HepG2 (cell line): Measurements from ENCODE around the gene RRAS. TPM values are rescaled to one million over a fixed set of nuclear protein-coding genes. Genes with fewer than 3 reads are reported as not detected.
A peak's percentile ranks its signal among the peaks of the same experiment; 100 is the strongest.

ENCODE experiments used
- BCL3 ChIP-seq: sonication (generic); formaldehyde crosslinking; IDR thresholded peaks from 2 replicates; pipeline ENCODE4 v1.5.1; 2020; ENCODE audit warnings: mild to moderate bottlenecking, missing genetic modification reagents, moderate library complexity
- ELF1 ChIP-seq: sonication (generic); formaldehyde crosslinking; IDR thresholded peaks from 2 replicates; pipeline ENCODE4 v1.4.0; 2020; ENCODE audit warnings: missing genetic modification reagents
- EP300 ChIP-seq, 3 experiments: sonication (generic) in 1 of 3; formaldehyde crosslinking in 1 of 3; IDR thresholded peaks; 2 replicates each; pipeline versions ENCODE4 v1.5.1 to v1.6.1; 2011 to 2020; ENCODE audit warnings: low read depth in 2 of 3, low read length in 2 of 3, borderline replicate concordance in 1 of 3, improper control_type of control experiment in 1 of 3, mild to moderate bottlenecking in 1 of 3, missing genetic modification reagents in 1 of 3, moderate library complexity in 1 of 3
- FOXK2 ChIP-seq: fragments of 450-650 bp; IDR thresholded peaks from 2 replicates; pipeline ENCODE4 v1.6.1; 2016
- GABPA ChIP-seq, 2 experiments: IDR thresholded peaks; 2 replicates each; pipeline ENCODE4 v1.6.1; 2011 to 2016; ENCODE audit warnings: low read depth in 2 of 2, low read length in 1 of 2, missing biosample characterization in 1 of 2, missing genetic modification characterization in 1 of 2
- MED13 ChIP-seq: sonication (generic); formaldehyde crosslinking; IDR thresholded peaks from 2 replicates; pipeline ENCODE4 v1.5.0; 2020; ENCODE audit warnings: missing genetic modification reagents
- REPIN1 ChIP-seq: sonication (generic); formaldehyde crosslinking; IDR thresholded peaks from 2 replicates; pipeline ENCODE4 v1.8.0; 2022; ENCODE audit warnings: missing genetic modification reagents, low read depth, mild to moderate bottlenecking, borderline replicate concordance
- RFX5 ChIP-seq: IDR thresholded peaks from 2 replicates; pipeline ENCODE4 v1.6.1; 2011; ENCODE audit warnings: low read depth, low read length, improper control_type of control experiment
- SALL1 ChIP-seq: sonication (generic); formaldehyde crosslinking; IDR thresholded peaks from 2 replicates; pipeline ENCODE4 v1.8.0; 2022; ENCODE audit warnings: mild to moderate bottlenecking, missing genetic modification reagents
- ZNF354B ChIP-seq: sonication (generic); formaldehyde crosslinking; IDR thresholded peaks from 2 replicates; pipeline ENCODE4 v1.8.0; 2022; ENCODE audit warnings: mild to moderate bottlenecking, missing genetic modification reagents
- ZNF451 ChIP-seq: sonication (generic); formaldehyde crosslinking; IDR thresholded peaks from 2 replicates; pipeline ENCODE4 v1.5.0; 2020; ENCODE audit warnings: mild to moderate bottlenecking, missing genetic modification reagents
- ZNF558 ChIP-seq: sonication (generic); formaldehyde crosslinking; IDR thresholded peaks from 2 replicates; pipeline ENCODE4 v1.9.0; 2022; ENCODE audit warnings: mild to moderate bottlenecking, missing genetic modification reagents, borderline replicate concordance
- ZNF629 ChIP-seq: sonication (generic); formaldehyde crosslinking; conservative IDR thresholded peaks from 2 replicates; pipeline ENCODE4 v1.5.0; 2020; ENCODE audit warnings: missing genetic modification reagents
- ZNF724P ChIP-seq: sonication (generic); formaldehyde crosslinking; IDR thresholded peaks from 2 replicates; pipeline ENCODE4 v1.8.0; 2022; ENCODE audit warnings: missing genetic modification reagents, borderline replicate concordance
- polyA plus RNA-seq, 8 experiments: library from polyadenylated mRNA; depleted of rRNA in 3 of 8; stranded (reverse) in 7 of 8; unstranded in 1 of 8; fragments of >200 nt; fragmentation: Illumina TruSeq in 4 of 8; extraction: Trizol in 4 of 8; gene quantifications; 2 replicates each; pipeline versions ENCODE4 v1.2.1 to v1.2.3, GENCODE V29; 2011 to 2016; ENCODE audit warnings: low read depth in 4 of 8, missing spikeins in 1 of 8, mixed read lengths in 1 of 8; ENCODE audit not compliant: insufficient read depth in 1 of 8
- total RNA-seq, 5 experiments: library from RNA; depleted of rRNA; stranded (reverse); fragments of >200 nt; fragmentation: Illumina TruSeq; extraction: Trizol; gene quantifications; 2 replicates each; pipeline ENCODE4 v1.2.3, GENCODE V29; 2016; ENCODE audit warnings: low read depth in 1 of 5
- TF ChIP-seq, protein P1 (sequence below): sonication (generic); formaldehyde crosslinking; conservative IDR thresholded peaks from 2 replicates; pipeline ENCODE4 v1.4.0; 2020; ENCODE audit warnings: mild to moderate bottlenecking, missing genetic modification reagents, moderate library complexity
- TF ChIP-seq, protein P2 (sequence below): sonication (generic); formaldehyde crosslinking; IDR thresholded peaks from 2 replicates; pipeline ENCODE4 v1.4.0; 2020; ENCODE audit warnings: missing genetic modification reagents, low read depth, mild to moderate bottlenecking, borderline replicate concordance
- TF ChIP-seq, protein P3 (sequence below): sonication (generic); formaldehyde crosslinking; IDR thresholded peaks from 2 replicates; pipeline ENCODE4 v1.8.0; 2022; ENCODE audit warnings: mild to moderate bottlenecking, missing genetic modification reagents, moderate library complexity
- TF ChIP-seq, protein P4 (sequence below): sonication (generic); formaldehyde crosslinking; IDR thresholded peaks from 2 replicates; pipeline ENCODE4 v1.5.1; 2020; ENCODE audit warnings: missing genetic modification reagents, mild to moderate bottlenecking, borderline replicate concordance
- TF ChIP-seq, protein P5 (sequence below): sonication (generic); formaldehyde crosslinking; IDR thresholded peaks from 2 replicates; pipeline ENCODE4 v1.4.0; 2020; ENCODE audit warnings: missing genetic modification reagents

RRAS gene
- total and polyA plus RNA-seq, 2 of the 13 experiments (the other 11 are each of a cell fraction or from before 2014, with no cell fraction given) = 1.5 to 12.0 TPM

DNA sequence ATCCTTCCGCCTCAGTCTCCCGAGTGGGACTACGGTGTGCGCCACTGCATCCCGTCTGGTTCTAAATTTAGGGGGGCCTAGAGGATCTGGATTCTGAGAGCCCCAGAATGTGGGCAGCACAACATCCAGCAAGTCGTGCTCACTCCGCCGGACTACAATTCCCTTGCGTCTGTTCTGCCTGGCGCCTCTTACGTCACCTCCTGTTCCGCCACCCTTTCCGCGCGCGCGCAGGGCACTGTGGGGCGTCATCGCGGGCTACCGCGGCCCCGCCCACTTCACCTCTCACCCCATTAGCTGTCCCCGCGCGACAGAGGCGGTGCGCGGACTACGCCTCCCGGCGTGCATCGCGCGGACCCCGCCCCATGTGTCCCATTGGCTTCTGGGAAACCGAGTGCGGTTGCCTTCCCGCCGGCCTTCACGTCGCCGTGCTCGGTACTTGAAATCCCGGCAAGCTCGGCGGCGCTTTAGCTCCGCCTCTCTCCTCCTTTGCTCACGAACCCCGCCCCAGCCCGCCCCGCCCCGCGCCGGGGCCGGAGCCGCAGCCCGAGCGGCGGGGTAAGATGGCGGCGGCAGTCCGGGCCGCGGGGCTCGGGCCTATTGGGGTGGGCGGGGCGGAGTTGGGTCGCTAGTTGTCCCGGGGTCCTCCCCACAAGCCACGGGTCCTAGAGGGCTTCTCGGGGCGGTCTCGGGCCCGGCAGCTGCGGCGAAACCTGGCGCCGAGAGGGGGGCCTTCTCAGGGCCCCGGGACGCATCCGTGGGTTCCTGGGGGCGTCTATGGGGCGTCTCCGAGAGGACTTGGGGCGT is 1.9 kb upstream of the RRAS start, which contains the start of gene SCAF1 (continued):
- TF ChIP-seq, protein P1, sequence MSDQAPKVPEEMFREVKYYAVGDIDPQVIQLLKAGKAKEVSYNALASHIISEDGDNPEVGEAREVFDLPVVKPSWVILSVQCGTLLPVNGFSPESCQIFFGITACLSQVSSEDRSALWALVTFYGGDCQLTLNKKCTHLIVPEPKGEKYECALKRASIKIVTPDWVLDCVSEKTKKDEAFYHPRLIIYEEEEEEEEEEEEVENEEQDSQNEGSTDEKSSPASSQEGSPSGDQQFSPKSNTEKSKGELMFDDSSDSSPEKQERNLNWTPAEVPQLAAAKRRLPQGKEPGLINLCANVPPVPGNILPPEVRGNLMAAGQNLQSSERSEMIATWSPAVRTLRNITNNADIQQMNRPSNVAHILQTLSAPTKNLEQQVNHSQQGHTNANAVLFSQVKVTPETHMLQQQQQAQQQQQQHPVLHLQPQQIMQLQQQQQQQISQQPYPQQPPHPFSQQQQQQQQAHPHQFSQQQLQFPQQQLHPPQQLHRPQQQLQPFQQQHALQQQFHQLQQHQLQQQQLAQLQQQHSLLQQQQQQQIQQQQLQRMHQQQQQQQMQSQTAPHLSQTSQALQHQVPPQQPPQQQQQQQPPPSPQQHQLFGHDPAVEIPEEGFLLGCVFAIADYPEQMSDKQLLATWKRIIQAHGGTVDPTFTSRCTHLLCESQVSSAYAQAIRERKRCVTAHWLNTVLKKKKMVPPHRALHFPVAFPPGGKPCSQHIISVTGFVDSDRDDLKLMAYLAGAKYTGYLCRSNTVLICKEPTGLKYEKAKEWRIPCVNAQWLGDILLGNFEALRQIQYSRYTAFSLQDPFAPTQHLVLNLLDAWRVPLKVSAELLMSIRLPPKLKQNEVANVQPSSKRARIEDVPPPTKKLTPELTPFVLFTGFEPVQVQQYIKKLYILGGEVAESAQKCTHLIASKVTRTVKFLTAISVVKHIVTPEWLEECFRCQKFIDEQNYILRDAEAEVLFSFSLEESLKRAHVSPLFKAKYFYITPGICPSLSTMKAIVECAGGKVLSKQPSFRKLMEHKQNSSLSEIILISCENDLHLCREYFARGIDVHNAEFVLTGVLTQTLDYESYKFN (CRISPR knock-in tag) = peak; percentile 54
- TF ChIP-seq FOXK2 (peak; percentile 49; the same call in 1 of the 2 replicates), ZNF451 (no peak), RFX5 (peak; percentile 68), ZNF724P (CRISPR knock-in tag) (no peak), ZNF629 (no peak), GABPA (IDR thresholded peaks at IDR 0.05; ENCODE audit: low read depth, low read length) (peak; percentile 96), GABPA (CRISPR knock-in tag; IDR thresholded peaks at IDR 0.05; ENCODE audit: low read depth) (peak; percentile 96), ELF1 (CRISPR knock-in tag) (peak; percentile 85), ZNF354B (no peak), SALL1 (CRISPR knock-in tag) (peak; percentile 64; the same call in 1 of the 2 replicates), ZNF558 (CRISPR knock-in tag) (no peak), BCL3 (peak; percentile 97), REPIN1 (CRISPR knock-in tag) (0 out of 2 replicates have a peak, but pooled peaks have one; percentile 56), MED13 (CRISPR knock-in tag) (no peak), EP300 (IDR thresholded peaks at IDR 0.05; ENCODE audit: low read depth in 2 of 2, low read length in 2 of 2) (peak in 1 of 2 experiments; percentile 67; a peak in 1 of 4 replicates), EP300 (CRISPR knock-in tag; IDR thresholded peaks at IDR 0.05; ENCODE audit: borderline replicate concordance) (no peak; the same call in 1 of the 2 replicates)
- TF ChIP-seq, protein P2, sequence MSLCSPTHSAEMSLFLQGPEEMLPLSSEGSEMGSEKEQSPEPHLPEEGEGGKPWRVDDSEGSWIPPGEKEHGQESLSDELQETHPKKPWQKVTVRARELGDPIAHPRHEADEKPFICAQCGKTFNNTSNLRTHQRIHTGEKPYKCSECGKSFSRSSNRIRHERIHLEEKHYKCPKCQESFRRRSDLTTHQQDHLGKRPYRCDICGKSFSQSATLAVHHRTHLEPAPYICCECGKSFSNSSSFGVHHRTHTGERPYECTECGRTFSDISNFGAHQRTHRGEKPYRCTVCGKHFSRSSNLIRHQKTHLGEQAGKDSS (CRISPR knock-in tag) = 0 out of 2 replicates have a peak, but pooled peaks have one; percentile 24
- TF ChIP-seq, protein P3, sequence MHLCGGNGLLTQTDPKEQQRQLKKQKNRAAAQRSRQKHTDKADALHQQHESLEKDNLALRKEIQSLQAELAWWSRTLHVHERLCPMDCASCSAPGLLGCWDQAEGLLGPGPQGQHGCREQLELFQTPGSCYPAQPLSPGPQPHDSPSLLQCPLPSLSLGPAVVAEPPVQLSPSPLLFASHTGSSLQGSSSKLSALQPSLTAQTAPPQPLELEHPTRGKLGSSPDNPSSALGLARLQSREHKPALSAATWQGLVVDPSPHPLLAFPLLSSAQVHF (CRISPR knock-in tag) = no peak
- TF ChIP-seq, protein P4, sequence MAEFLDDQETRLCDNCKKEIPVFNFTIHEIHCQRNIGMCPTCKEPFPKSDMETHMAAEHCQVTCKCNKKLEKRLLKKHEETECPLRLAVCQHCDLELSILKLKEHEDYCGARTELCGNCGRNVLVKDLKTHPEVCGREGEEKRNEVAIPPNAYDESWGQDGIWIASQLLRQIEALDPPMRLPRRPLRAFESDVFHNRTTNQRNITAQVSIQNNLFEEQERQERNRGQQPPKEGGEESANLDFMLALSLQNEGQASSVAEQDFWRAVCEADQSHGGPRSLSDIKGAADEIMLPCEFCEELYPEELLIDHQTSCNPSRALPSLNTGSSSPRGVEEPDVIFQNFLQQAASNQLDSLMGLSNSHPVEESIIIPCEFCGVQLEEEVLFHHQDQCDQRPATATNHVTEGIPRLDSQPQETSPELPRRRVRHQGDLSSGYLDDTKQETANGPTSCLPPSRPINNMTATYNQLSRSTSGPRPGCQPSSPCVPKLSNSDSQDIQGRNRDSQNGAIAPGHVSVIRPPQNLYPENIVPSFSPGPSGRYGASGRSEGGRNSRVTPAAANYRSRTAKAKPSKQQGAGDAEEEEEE (CRISPR knock-in tag) = no peak
- TF ChIP-seq, protein P5, sequence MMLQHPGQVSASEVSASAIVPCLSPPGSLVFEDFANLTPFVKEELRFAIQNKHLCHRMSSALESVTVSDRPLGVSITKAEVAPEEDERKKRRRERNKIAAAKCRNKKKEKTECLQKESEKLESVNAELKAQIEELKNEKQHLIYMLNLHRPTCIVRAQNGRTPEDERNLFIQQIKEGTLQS (CRISPR knock-in tag) = peak; percentile 65; the same call in 1 of the 2 replicates
